Peyer's patch (tissue), 4 donors: ENCODE results near the gene SYNC. TPM values are rescaled to one million over a fixed set of nuclear protein-coding genes. Genes with fewer than 3 reads are reported as not detected.

ENCODE experiments used
- DNase-seq, 3 donors: peaks; one replicate each; pipeline ENCODE4 v3.0.0-alpha.2; 2017 to 2019
- H3K27ac ChIP-seq, 4 donors: fragments of 200-600 bp; sonication (generic); one replicate each; pipeline ENCODE4 v1.5.1; 2016 to 2019
- H3K27me3 ChIP-seq, 2 donors: fragments of 200-600 bp; sonication (generic); one replicate each; pipeline ENCODE4 v1.5.1; 2019
- H3K36me3 ChIP-seq, 3 donors: fragments of 200-600 bp; sonication (generic); one replicate each; pipeline ENCODE4 v1.5.1; 2016 to 2019
- H3K4me1 ChIP-seq, 4 donors: fragments of 200-600 bp; sonication (generic); one replicate each; pipeline ENCODE4 v1.5.1; 2016 to 2019
- H3K4me3 ChIP-seq, 4 donors: fragments of 200-600 bp; sonication (generic); 1 replicate in 3 of 4; 2 replicates in 1 of 4; pipeline ENCODE4 v1.5.1; 2016 to 2019; ENCODE audit warnings: mild to moderate bottlenecking in 1 of 4
- H3K9me3 ChIP-seq, 4 donors: fragments of 200-600 bp; sonication (generic); one replicate each; pipeline ENCODE4 v1.5.1; 2016 to 2019; ENCODE audit warnings: mild to moderate bottlenecking in 1 of 4
- CTCF ChIP-seq, 6 experiments: fragments of 450-650 bp in 4 of 6; fragments of 200-600 bp in 2 of 6; sonication (generic) in 1 of 6; IDR thresholded peaks; one replicate each; pipeline ENCODE4 v1.5.1; 2017 to 2019; ENCODE audit warnings: antibody characterized with exemption in 6 of 6, mild to moderate bottlenecking in 3 of 6, moderate library complexity in 1 of 6
- POLR2A ChIP-seq, 2 donors: fragments of 450-650 bp; IDR thresholded peaks; one replicate each; pipeline ENCODE4 v1.5.1; 2017; ENCODE audit warnings: antibody characterized with exemption in 2 of 2, mild to moderate bottlenecking in 2 of 2, moderate library complexity in 2 of 2
- total RNA-seq, 4 donors: library from RNA; depleted of rRNA; stranded (reverse); fragments of >200 nt; gene quantifications; one replicate each; pipeline ENCODE4 v1.1.0, GENCODE V29; 2016

The SYNC gene
- total RNA-seq, result 10 to 100 TPM in 1 of 4 donors, 1 to 10 TPM in 3; 8.3 to 19.8 (median 9.2) TPM

- H3K9me3 ChIP-seq, result no peaks in the 10 kb centered on the region
- H3K4me3 ChIP-seq, result peak within 1 kb of the TSS; percentile 39 to 67 (median 55)
- peaks cover 0 to 18% (median 9%) of the 10 kb centered on the region in 4 donors for H3K4me1 ChIP-seq
- peak within 1 kb of the TSS; percentile 47 to 86 (median 75) for H3K27ac ChIP-seq
- DNase-seq, result peak in 2 of 3 donors; percentile 84 to 90
- no peaks in the 10 kb centered on the region for H3K27me3 ChIP-seq
- no peaks in the 10 kb centered on the region for H3K36me3 ChIP-seq
- TF ChIP-seq POLR2A (IDR thresholded peaks at IDR 0.05) (peak in 1 of 2 donors; percentile 55), CTCF (IDR thresholded peaks at IDR 0.05) (no peak)
Observed at GRCh38 chr1:32702599-32703478, at the start of gene SYNC. Gene SYNC, minus strand, starts transcription at chr1:32702770. Its CDS starts 110 bp downstream, at chr1:32702660.

- no peak for TF ChIP-seq POLR2A (IDR thresholded peaks at IDR 0.05)
- no peak for TF ChIP-seq CTCF (IDR thresholded peaks at IDR 0.05)
- H3K27me3 ChIP-seq, result no peaks in the 10 kb centered on the region
- no peak overlapping the region for H3K27ac ChIP-seq
- no peak for DNase-seq
- no peaks in the 10 kb centered on the region for H3K9me3 ChIP-seq
- peaks cover 0 to 7% (median 0%) of the 10 kb centered on the region in 3 donors for H3K36me3 ChIP-seq
- H3K4me1 ChIP-seq, result peaks cover 0 to 36% (median 13%) of the 10 kb centered on the region in 4 donors
- H3K4me3 ChIP-seq, result no peak overlapping the region
Observed at GRCh38 chr1:32749771-32750170, 47.2 kb upstream of the SYNC start.

- H3K27me3 ChIP-seq, result no peaks in the 10 kb centered on the region
- H3K4me3 ChIP-seq, result no peak overlapping the region
- no peak overlapping the region for H3K27ac ChIP-seq
- DNase-seq, result no peak
- peaks cover 0 to 36% (median 10%) of the 10 kb centered on the region in 4 donors for H3K4me1 ChIP-seq
- H3K9me3 ChIP-seq, result no peaks in the 10 kb centered on the region
- peaks cover 0 to 7% (median 0%) of the 10 kb centered on the region in 3 donors for H3K36me3 ChIP-seq
- TF ChIP-seq CTCF (IDR thresholded peaks at IDR 0.05) (no peak), POLR2A (IDR thresholded peaks at IDR 0.05) (no peak)
Observed at GRCh38 chr1:32749332-32749731, 46.8 kb upstream of the SYNC start.

- Histone ChIP-seq H3K4me1 (peaks cover 0 to 32% (median 6%) of the 10 kb centered on the region in 4 donors), H3K4me3 (no peak overlapping the region), H3K27ac (no peak overlapping the region), H3K36me3 (peaks cover 0 to 7% (median 0%) of the 10 kb centered on the region in 3 donors), H3K9me3 (no peaks in the 10 kb centered on the region), H3K27me3 (no peaks in the 10 kb centered on the region)
- TF ChIP-seq POLR2A (IDR thresholded peaks at IDR 0.05) (no peak), CTCF (IDR thresholded peaks at IDR 0.05) (no peak)
- DNase-seq, result no peak
Observed at GRCh38 chr1:32748926-32749325, 46.4 kb upstream of the SYNC start.

- no peak overlapping the region for H3K4me3 ChIP-seq
- H3K27ac ChIP-seq, result no peak overlapping the region
- TF ChIP-seq CTCF (IDR thresholded peaks at IDR 0.05) (no peak), POLR2A (IDR thresholded peaks at IDR 0.05) (no peak)
Observed at GRCh38 chr1:32748348-32748747, 45.8 kb upstream of the SYNC start.

More at GRCh38 chr1:32748348-32748747, 45.8 kb upstream of the SYNC start:
- H3K36me3 ChIP-seq, result peaks cover 0 to 7% (median 0%) of the 10 kb centered on the region in 3 donors
- DNase-seq, result no peak
- H3K4me1 ChIP-seq, result peaks cover 0 to 26% (median 3%) of the 10 kb centered on the region in 4 donors
- no peaks in the 10 kb centered on the region for H3K27me3 ChIP-seq
- no peaks in the 10 kb centered on the region for H3K9me3 ChIP-seq
